HL-60/S4 (cell line): Measurements from ENCODE around the gene TGFBR2.

Experiments used
- in situ Hi-C: fragments of 300-500 bp; cut with MboI; formaldehyde crosslinking; loops from 2 replicates; pipeline ENCODE4 v1.14.3; 2022; ENCODE audit warnings: low sequenced_read_pairs

TGFBR2 gene

GRCh38 chr3:30688776-30689641, 82.6 kb downstream of the TGFBR2 start:
- in situ Hi-C loops: no loop called here

GRCh38 chr3:30690199-30690598, 83.8 kb downstream of the TGFBR2 start:
- in situ Hi-C loops: no loop called here

DNA sequence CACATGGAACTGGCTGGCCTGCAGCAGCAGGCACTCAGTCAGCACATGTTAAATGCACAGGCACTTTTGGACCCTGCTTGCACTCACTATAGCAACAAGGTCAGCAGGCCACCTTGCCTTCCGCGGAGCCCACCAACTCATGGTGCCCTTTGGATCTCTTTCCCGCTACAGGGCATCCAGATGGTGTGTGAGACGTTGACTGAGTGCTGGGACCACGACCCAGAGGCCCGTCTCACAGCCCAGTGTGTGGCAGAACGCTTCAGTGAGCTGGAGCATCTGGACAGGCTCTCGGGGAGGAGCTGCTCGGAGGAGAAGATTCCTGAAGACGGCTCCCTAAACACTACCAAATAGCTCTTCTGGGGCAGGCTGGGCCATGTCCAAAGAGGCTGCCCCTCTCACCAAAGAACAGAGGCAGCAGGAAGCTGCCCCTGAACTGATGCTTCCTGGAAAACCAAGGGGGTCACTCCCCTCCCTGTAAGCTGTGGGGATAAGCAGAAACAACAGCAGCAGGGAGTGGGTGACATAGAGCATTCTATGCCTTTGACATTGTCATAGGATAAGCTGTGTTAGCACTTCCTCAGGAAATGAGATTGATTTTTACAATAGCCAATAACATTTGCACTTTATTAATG, 85.0 kb downstream of the TGFBR2 start:
- in situ Hi-C loops: no loop called here

GRCh38 chr3:30691944-30692343, 85.5 kb downstream of the TGFBR2 start:
- in situ Hi-C loops: no loop called here

GRCh38 chr3:30692498-30693130, 86.2 kb downstream of the TGFBR2 start:
- in situ Hi-C loops: no loop called here

- in situ Hi-C loops: no loop called here
Observed at GRCh38 chr3:30693470-30694120, 87.2 kb downstream of the TGFBR2 start.

DNA sequence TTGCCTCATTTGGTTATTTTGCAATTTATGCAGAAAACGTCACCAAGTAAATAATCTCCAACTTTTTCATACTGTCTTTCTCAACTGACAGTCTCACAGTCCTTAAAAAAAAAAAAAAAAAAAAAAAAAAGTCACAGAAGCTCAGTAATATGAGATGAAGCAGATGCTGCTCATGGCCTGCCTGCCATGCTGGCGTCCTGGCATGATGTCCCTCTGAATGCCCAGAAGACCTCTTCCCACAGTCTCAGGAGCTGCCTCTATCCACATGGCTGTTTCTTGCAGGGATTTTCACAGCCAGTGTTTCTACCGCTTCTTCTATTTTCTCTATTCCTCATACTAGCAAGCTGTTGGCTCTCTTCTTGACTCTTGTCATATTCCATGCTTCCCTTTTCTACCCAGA, 87.7 kb downstream of the TGFBR2 start:
- in situ Hi-C loops: no loop called here

DNA sequence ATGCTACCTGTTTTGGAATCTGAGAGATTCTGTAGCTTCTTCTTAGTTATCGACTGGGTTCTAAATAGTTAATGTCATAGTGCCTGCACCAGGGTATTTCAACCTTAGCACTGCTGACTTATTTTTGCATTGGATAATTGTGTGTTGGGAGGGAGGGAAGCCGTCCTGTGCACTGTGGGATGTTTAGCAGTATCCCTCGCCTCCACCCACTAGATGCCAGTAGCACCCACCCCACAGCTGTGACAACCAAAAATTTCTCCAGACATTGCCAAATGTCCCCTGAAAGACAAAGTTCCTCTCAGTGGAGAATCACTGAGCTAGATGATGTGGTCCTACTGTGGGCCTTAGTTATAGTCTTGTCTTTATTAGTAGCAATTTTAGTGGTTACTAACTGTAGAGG, 88.3 kb downstream of the TGFBR2 start:
- in situ Hi-C loops: no loop called here

DNA sequence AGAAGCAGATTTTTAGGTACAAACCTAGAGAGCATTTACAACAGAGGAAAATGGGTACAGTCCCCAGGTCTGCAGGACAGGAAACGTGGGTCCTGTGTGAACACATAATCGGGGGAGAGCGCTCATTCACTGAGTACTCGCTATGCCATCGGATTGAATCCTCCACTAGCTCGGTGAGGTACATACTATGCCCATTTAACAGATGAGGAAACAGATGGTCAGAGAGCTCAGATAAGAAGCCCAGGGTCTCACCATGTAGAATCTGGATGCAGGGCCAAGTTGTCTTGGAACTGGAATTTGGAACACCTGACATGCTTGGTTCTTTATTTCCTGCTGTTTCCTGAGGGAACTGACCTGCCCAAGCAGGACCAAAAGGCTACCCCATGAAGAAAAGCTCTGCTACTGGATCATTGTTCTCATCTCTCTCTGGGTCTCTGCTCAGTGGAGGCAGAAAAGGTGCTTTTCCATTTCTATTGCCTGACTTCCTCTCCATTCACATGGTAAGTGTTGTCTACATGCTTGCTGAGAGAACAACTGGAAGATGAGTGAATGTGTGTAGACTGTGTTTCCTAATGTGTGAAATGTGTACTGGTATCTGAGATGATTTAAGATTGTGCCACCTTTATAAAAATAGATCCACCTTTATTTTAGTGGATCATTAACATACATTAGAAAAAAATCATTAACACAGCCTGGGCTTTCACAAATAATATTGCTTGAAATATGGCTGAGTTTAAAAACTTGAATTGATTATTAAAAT, 89.1 kb downstream of the TGFBR2 start:
- in situ Hi-C loops: no loop called here

- in situ Hi-C loops: no loop called here
Observed at GRCh38 chr3:30696403-30696819, 90.0 kb downstream of the TGFBR2 start.

- in situ Hi-C loops: no loop called here
Observed at GRCh38 chr3:30696896-30697295, 90.5 kb downstream of the TGFBR2 start.

- in situ Hi-C loops: no loop called here
Observed at GRCh38 chr3:30698549-30698948, 92.1 kb downstream of the TGFBR2 start.

DNA sequence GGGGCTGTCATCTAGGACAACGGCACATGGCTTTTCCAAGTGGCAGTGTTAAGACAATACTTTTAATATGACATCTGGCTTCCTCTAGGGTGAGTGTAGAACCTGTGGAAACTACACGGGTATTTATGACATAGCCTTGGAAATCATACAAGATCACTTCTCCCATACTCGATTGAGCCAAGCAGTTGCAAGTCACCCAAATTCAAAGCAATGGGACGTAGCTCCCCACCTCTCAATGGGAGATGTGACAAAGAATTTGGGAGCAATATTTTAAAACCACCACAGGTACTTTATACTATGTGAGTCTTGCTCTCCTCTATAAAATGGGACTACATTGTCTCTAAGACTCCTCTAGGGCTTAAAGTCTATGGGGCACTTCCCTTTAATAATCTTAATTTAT, 93.5 kb downstream of the TGFBR2 start:
- in situ Hi-C loops: no loop called here

- in situ Hi-C loops: no loop called here
Observed at GRCh38 chr3:30700702-30701321, 94.4 kb downstream of the TGFBR2 start.

DNA sequence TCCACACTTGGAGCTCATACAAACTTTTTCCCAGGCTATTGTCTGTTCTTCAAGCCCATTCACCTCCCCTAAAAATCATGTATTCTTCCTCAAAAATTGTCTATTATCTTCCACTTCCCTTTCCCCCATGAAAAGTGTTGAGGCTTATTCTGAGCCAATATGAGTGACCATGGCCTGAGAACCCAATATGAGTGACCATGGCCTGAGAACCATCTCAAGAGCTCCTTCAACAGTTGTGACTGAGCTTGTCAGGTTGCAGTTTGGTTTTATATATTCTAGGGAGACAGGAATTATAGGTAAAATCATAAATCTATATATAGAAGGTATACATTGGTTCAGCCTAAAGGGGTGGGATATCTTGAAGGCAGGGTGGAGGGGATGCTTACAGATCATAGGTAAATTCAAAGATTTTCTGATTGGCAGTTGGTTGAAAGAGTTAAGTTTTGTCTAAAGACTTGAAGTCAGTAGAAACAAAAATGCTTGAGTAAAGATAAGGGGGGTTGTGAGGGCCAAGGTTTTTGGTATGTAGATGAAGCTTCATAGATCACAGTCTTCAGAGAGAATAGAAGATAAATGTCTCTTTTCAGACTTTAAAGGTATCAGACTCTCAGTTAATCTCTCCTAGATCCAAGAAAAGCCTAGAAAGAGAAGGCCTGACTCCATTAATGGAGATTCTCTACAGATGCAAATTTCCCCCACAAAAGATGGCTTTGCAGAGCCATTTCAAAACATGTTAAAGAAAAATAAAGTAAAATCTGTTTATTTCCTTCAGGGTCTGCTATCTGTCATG, 95.8 kb downstream of the TGFBR2 start:
- in situ Hi-C loops: no loop called here

GRCh38 chr3:30702828-30703397, 96.5 kb downstream of the TGFBR2 start:
- in situ Hi-C loops: no loop called here

DNA sequence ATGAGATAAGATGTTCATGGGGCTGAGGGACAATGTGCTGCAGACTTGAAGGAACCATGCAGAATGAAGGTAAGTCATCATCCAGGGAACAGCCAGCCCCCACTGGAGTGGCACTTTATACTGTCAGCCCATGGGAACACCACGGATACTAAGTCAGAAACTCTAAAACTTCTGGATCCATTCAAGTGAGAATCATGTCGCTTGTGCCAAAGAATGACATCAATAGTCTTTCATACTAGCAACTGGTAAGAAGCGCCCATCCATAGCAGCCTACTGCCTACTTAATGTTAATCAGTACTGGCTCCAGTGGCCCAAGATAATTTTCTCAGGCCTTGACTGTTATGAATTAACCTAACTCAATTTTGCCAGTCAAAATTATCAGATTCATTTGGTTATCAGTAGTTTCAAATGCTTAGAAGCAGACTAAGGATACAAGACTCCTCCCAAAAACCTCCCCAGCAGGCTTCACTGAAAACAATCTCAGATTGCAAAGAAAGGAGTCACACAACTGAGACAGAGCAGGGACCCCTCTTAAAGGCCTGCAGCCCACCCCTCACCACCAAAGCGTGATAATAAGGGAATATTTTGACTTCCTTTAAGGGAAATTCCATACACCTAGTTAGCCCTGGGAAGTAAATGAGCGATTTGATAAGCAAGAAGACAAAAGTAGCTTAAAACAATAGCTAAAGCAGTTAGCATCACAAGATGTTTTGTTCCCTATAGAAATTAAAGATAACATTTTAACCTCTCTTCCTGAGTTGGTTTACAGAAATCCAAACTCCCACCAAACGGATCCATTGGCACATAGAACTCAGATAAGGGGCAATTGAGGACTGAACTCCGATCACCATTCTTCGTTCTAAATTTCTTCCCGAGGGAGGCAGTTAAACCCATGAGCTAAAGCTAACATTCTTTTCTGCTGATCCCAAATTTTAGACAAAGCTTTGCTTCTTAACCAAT, 98.8 kb downstream of the TGFBR2 start:
- in situ Hi-C loops: no loop called here

- in situ Hi-C loops: no loop called here
Observed at GRCh38 chr3:30707825-30708224, 101.4 kb downstream of the TGFBR2 start.
